HFFc6 (cell line): ENCODE results near the gene COA6. TPM values are rescaled to one million over a fixed set of nuclear protein-coding genes. Genes with fewer than 3 reads are reported as not detected.
"Not testable (repeated sequence)": the region's sequence is repeated elsewhere in the genome, so short reads cannot be mapped to it uniquely, and the experiment has no call there.

Experiments
- DNase-seq: peaks from one replicate; pipeline ENCODE4 v3.0.0-alpha.2; 2018
- H3K27ac Mint-ChIP-seq: 2 replicates; pipeline ENCODE4 v1.8.0; 2020; ENCODE audit warnings: mild to moderate bottlenecking, mixed read lengths
- H3K27me3 Mint-ChIP-seq: 2 replicates; pipeline ENCODE4 v1.8.0; 2021; ENCODE audit warnings: mild to moderate bottlenecking, moderate library complexity, mixed read lengths; ENCODE audit not compliant: insufficient read depth
- H3K36me3 Mint-ChIP-seq: 2 replicates; pipeline ENCODE4 v1.8.0; 2021; ENCODE audit warnings: low read depth, mixed read lengths
- H3K4me1 Mint-ChIP-seq: 2 replicates; pipeline ENCODE4 v1.8.0; 2020; ENCODE audit warnings: low read depth, mixed read lengths
- H3K4me3 Mint-ChIP-seq: 2 replicates; pipeline ENCODE4 v1.8.0; 2020; ENCODE audit warnings: mild to moderate bottlenecking, moderate library complexity, mixed read lengths
- H3K9me3 Mint-ChIP-seq: 2 replicates; pipeline ENCODE4 v1.8.0; 2020; ENCODE audit warnings: mild to moderate bottlenecking, mixed read lengths
- total RNA-seq, 6 experiments: library from RNA; stranded (reverse); fragmentation: NEBNext Ultra II Directional; extraction: Animal tissue kit (Norgen Biotek cat#: 25700); gene quantifications; 2 replicates in 1 of 6; 3 replicates in 5 of 6; pipeline ENCODE4 v1.2.3, GENCODE V29; 2021
- TF ChIP-seq, protein P1 (sequence below): fragments of 200-600 bp; sonication (generic); IDR thresholded peaks from 2 replicates; pipeline ENCODE4 v1.5.0; 2021; ENCODE audit warnings: antibody characterized with exemption, mild to moderate bottlenecking

COA6 gene
- total RNA-seq, 6 experiments from 2014 or later = 23.2 to 33.5 (median 29.0) TPM

- TF ChIP-seq, protein P1, sequence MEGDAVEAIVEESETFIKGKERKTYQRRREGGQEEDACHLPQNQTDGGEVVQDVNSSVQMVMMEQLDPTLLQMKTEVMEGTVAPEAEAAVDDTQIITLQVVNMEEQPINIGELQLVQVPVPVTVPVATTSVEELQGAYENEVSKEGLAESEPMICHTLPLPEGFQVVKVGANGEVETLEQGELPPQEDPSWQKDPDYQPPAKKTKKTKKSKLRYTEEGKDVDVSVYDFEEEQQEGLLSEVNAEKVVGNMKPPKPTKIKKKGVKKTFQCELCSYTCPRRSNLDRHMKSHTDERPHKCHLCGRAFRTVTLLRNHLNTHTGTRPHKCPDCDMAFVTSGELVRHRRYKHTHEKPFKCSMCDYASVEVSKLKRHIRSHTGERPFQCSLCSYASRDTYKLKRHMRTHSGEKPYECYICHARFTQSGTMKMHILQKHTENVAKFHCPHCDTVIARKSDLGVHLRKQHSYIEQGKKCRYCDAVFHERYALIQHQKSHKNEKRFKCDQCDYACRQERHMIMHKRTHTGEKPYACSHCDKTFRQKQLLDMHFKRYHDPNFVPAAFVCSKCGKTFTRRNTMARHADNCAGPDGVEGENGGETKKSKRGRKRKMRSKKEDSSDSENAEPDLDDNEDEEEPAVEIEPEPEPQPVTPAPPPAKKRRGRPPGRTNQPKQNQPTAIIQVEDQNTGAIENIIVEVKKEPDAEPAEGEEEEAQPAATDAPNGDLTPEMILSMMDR = no peak
- Mint-ChIP-seq H3K36me3 (peaks cover 5% of the 10 kb centered on the region), H3K27me3 (no peaks in the 10 kb centered on the region; the same call in 1 of the 2 replicates), H3K27ac (no peak overlapping the region), H3K9me3 (no peaks in the 10 kb centered on the region), H3K4me3 (no peak overlapping the region), H3K4me1 (peaks cover 18% of the 10 kb centered on the region)
- DNase-seq = no peak
Observed at GRCh38 chr1:234396092-234396491, 22.8 kb downstream of the COA6 start.

GRCh38 chr1:234396871-234397270, 23.6 kb downstream of the COA6 start:
- Mint-ChIP-seq H3K36me3 (peaks cover 5% of the 10 kb centered on the region), H3K4me1 (peaks cover 18% of the 10 kb centered on the region), H3K4me3 (no peak overlapping the region), H3K27ac (no peak overlapping the region), H3K27me3 (no peaks in the 10 kb centered on the region; the same call in 1 of the 2 replicates), H3K9me3 (no peaks in the 10 kb centered on the region)
- TF ChIP-seq, protein P1 = no peak
- DNase-seq = no peak

- H3K9me3 Mint-ChIP-seq = no peaks in the 10 kb centered on the region
- H3K27me3 Mint-ChIP-seq = no peaks in the 10 kb centered on the region; the same call in 1 of the 2 replicates
- no peak for DNase-seq
- no peak overlapping the region for H3K4me3 Mint-ChIP-seq
- H3K4me1 Mint-ChIP-seq = peaks cover 18% of the 10 kb centered on the region
- peaks cover 5% of the 10 kb centered on the region for H3K36me3 Mint-ChIP-seq
- no peak overlapping the region for H3K27ac Mint-ChIP-seq
- TF ChIP-seq, protein P1 = no peak
Observed at GRCh38 chr1:234397732-234398131, 24.5 kb downstream of the COA6 start.

DNA sequence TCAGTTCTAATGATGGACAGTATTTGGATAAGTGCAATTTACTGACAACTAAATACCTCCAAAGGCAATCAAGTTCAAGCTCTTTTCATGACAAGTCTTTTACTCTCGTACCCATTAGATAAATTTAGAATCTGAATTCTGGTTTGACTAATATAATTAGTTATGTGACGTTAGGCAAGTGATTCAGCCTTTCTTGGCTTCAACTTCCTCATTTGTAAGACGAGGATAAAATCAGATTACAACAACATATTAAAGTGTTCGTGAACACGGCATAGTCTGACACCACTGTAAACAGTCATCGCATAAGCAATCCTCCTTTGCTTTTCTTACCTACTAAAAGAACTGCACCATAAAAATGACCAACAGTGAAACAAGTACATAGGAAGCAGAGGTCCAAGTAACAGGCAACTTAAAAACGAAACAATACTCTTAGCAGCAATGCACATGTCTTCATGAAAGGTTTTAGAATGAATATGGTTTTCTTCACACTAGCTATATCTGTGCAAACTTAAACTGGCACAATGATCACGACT, 25.7 kb downstream of the COA6 start:
- TF ChIP-seq, protein P1 = no peak
- DNase-seq = peak; percentile 16
- H3K36me3 Mint-ChIP-seq = peaks cover 5% of the 10 kb centered on the region
- peaks cover 18% of the 10 kb centered on the region for H3K4me1 Mint-ChIP-seq
- H3K27me3 Mint-ChIP-seq = no peaks in the 10 kb centered on the region; the same call in 1 of the 2 replicates
- no peaks in the 10 kb centered on the region for H3K9me3 Mint-ChIP-seq
- H3K4me3 Mint-ChIP-seq = peak overlapping the region; percentile 50; the same call in 1 of the 2 replicates
- peak overlapping the region; percentile 62 for H3K27ac Mint-ChIP-seq

DNA sequence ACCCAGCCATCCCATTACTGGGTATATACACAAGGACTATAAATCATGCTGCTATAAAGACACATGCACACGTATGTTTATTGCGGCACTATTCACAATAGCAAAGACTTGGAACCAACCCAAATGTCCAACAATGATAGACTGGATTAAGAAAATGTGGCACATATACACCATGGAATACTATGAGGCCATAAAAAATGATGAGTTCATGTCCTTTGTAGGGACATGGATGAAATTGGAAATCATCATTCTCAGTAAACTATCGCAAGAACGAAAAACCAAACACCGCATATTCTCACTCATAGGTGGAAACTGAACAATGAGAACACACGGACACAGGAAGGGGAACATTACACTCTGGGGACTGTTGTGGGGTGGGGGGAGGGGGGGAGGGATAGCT, 26.3 kb downstream of the COA6 start:
- H3K36me3 Mint-ChIP-seq, H3K27me3 Mint-ChIP-seq, H3K4me3 Mint-ChIP-seq, H3K27ac Mint-ChIP-seq, H3K9me3 Mint-ChIP-seq, DNase-seq: not testable (repeated sequence)
- peaks cover 18% of the 10 kb centered on the region for H3K4me1 Mint-ChIP-seq

GRCh38 chr1:234400773-234401172, 27.5 kb downstream of the COA6 start:
- Mint-ChIP-seq H3K27me3 (no peaks in the 10 kb centered on the region; the same call in 1 of the 2 replicates), H3K9me3 (no peaks in the 10 kb centered on the region), H3K4me1 (peaks cover 18% of the 10 kb centered on the region), H3K36me3 (peaks cover 5% of the 10 kb centered on the region), H3K4me3 (no peak overlapping the region), H3K27ac (no peak overlapping the region)
- TF ChIP-seq, protein P1 = no peak
- no peak for DNase-seq
